ENCODE data around the gene IGSF8. TPM values are rescaled to one million over a fixed set of nuclear protein-coding genes. Genes with fewer than 3 reads are reported as not detected.
A peak's percentile ranks its signal among the peaks of the same experiment; 100 is the strongest.
"Not testable (repeated sequence)": the region's sequence is repeated elsewhere in the genome, so short reads cannot be mapped to it uniquely, and the experiment has no call there.

The IGSF8 gene
- total RNA-seq, 2 donors from 2014 or later = 34.5 to 35.9 TPM

- H3K4me3 ChIP-seq (ENCODE audit: low read length) = no peak overlapping the region
- H3K4me1 Mint-ChIP-seq = peaks cover 67% of the 10 kb centered on the region
- no peaks in the 10 kb centered on the region for H3K36me3 ChIP-seq (ENCODE audit: control insufficient read depth, insufficient read depth, low read length)
- no peak overlapping the region for H3K9ac ChIP-seq (ENCODE audit: extremely low read depth, low read length, poor library complexity, severe bottlenecking)
- peak; percentile 58 for TF ChIP-seq CTCF (conservative IDR thresholded peaks at IDR 0.05)
- peak; percentile 68 for DNase-seq
- peaks cover 40% of the 10 kb centered on the region for H3K4me1 ChIP-seq (ENCODE audit: control insufficient read depth, insufficient read depth, low read length)
- H3K9me3 Mint-ChIP-seq = no peaks in the 10 kb centered on the region
- no peaks in the 10 kb centered on the region for H3K9me3 ChIP-seq (ENCODE audit: control insufficient read depth, low read length)
- H3K27ac Mint-ChIP-seq = peak overlapping the region; percentile 31
- no peak overlapping the region for H3K4me3 Mint-ChIP-seq
- H3K27me3 ChIP-seq (ENCODE audit: control insufficient read depth, insufficient read depth, low read length, poor library complexity, severe bottlenecking) = no peaks in the 10 kb centered on the region
- H3K27me3 Mint-ChIP-seq (ENCODE audit: insufficient read depth) = peaks cover 5% of the 10 kb centered on the region
- H3K27ac ChIP-seq (ENCODE audit: low read depth, low read length) = no peak overlapping the region
- 83 to 90% methylated on average over 2 to 8 of the region's 8 CpGs for WGBS, 2 experiments (ENCODE audit: insufficient coverage in 1 of 2, insufficient read length in 1 of 2)
- no peaks in the 10 kb centered on the region for H3K36me3 Mint-ChIP-seq (ENCODE audit: low read depth)
Measured at GRCh38 chr1:160113407-160113806, 15.0 kb upstream of the IGSF8 start.

GRCh38 chr1:160112357-160112756 is 13.9 kb upstream of the IGSF8 start:
- no peaks in the 10 kb centered on the region for H3K36me3 Mint-ChIP-seq (ENCODE audit: low read depth)
- peaks cover 30% of the 10 kb centered on the region for H3K4me1 ChIP-seq (ENCODE audit: control insufficient read depth, insufficient read depth, low read length)
- H3K9me3 Mint-ChIP-seq = no peaks in the 10 kb centered on the region
- no peak overlapping the region for H3K27ac Mint-ChIP-seq
- 93 to 96% methylated on average over 10 to 12 of the region's 12 CpGs for WGBS, 2 experiments (ENCODE audit: insufficient coverage in 1 of 2, insufficient read length in 1 of 2)
- no peak overlapping the region for H3K27ac ChIP-seq (ENCODE audit: low read depth, low read length)
- no peaks in the 10 kb centered on the region for H3K9me3 ChIP-seq (ENCODE audit: control insufficient read depth, low read length)
- H3K9ac ChIP-seq (ENCODE audit: extremely low read depth, low read length, poor library complexity, severe bottlenecking) = no peak overlapping the region
- H3K27me3 Mint-ChIP-seq (ENCODE audit: insufficient read depth) = peaks cover 5% of the 10 kb centered on the region
- TF ChIP-seq CTCF (conservative IDR thresholded peaks at IDR 0.05) = no peak
- H3K4me3 ChIP-seq (ENCODE audit: low read length) = no peak overlapping the region
- no peaks in the 10 kb centered on the region for H3K27me3 ChIP-seq (ENCODE audit: control insufficient read depth, insufficient read depth, low read length, poor library complexity, severe bottlenecking)
- H3K4me3 Mint-ChIP-seq = no peak overlapping the region
- no peaks in the 10 kb centered on the region for H3K36me3 ChIP-seq (ENCODE audit: control insufficient read depth, insufficient read depth, low read length)
- H3K4me1 Mint-ChIP-seq = peaks cover 60% of the 10 kb centered on the region
- DNase-seq = no peak

GRCh38 chr1:160111462-160111861 is 13.0 kb upstream of the IGSF8 start:
- not testable (repeated sequence) for H3K9me3 ChIP-seq (ENCODE audit: control insufficient read depth, low read length); H3K4me3 Mint-ChIP-seq; H3K9ac ChIP-seq (ENCODE audit: extremely low read depth, low read length, poor library complexity, severe bottlenecking); DNase-seq; H3K4me3 ChIP-seq (ENCODE audit: low read length); H3K27ac ChIP-seq (ENCODE audit: low read depth, low read length); H3K36me3 ChIP-seq (ENCODE audit: control insufficient read depth, insufficient read depth, low read length); H3K36me3 Mint-ChIP-seq (ENCODE audit: low read depth); H3K27me3 Mint-ChIP-seq (ENCODE audit: insufficient read depth); H3K27ac Mint-ChIP-seq; H3K9me3 Mint-ChIP-seq; H3K27me3 ChIP-seq (ENCODE audit: control insufficient read depth, insufficient read depth, low read length, poor library complexity, severe bottlenecking)
- H3K4me1 ChIP-seq (ENCODE audit: control insufficient read depth, insufficient read depth, low read length) = peaks cover 27% of the 10 kb centered on the region
- WGBS, 2 experiments (ENCODE audit: insufficient coverage in 1 of 2, insufficient read length in 1 of 2) = 92 to 94% methylated on average over 7 to 10 of the region's 10 CpGs
- H3K4me1 Mint-ChIP-seq = peaks cover 55% of the 10 kb centered on the region

- DNase-seq = no peak
- H3K9me3 ChIP-seq (ENCODE audit: control insufficient read depth, low read length) = no peaks in the 10 kb centered on the region
- H3K36me3 ChIP-seq (ENCODE audit: control insufficient read depth, insufficient read depth, low read length) = no peaks in the 10 kb centered on the region
- no peak for TF ChIP-seq CTCF (conservative IDR thresholded peaks at IDR 0.05)
- H3K4me3 Mint-ChIP-seq = no peak overlapping the region
- WGBS, 2 experiments (ENCODE audit: insufficient coverage in 1 of 2, insufficient read length in 1 of 2) = 67 to 75% methylated on average over 1 to 4 of the region's 4 CpGs
- H3K27me3 Mint-ChIP-seq (ENCODE audit: insufficient read depth) = no peaks in the 10 kb centered on the region
- H3K36me3 Mint-ChIP-seq (ENCODE audit: low read depth) = no peaks in the 10 kb centered on the region
- peak overlapping the region; percentile 31 for H3K27ac Mint-ChIP-seq
- H3K27ac ChIP-seq (ENCODE audit: low read depth, low read length) = peak overlapping the region; percentile 57
- H3K9ac ChIP-seq (ENCODE audit: extremely low read depth, low read length, poor library complexity, severe bottlenecking) = no peak overlapping the region
- H3K9me3 Mint-ChIP-seq = no peaks in the 10 kb centered on the region
- H3K4me1 Mint-ChIP-seq = peaks cover 40% of the 10 kb centered on the region
- H3K4me3 ChIP-seq (ENCODE audit: low read length) = no peak overlapping the region
- H3K4me1 ChIP-seq (ENCODE audit: control insufficient read depth, insufficient read depth, low read length) = peaks cover 20% of the 10 kb centered on the region
- no peaks in the 10 kb centered on the region for H3K27me3 ChIP-seq (ENCODE audit: control insufficient read depth, insufficient read depth, low read length, poor library complexity, severe bottlenecking)
Measured at GRCh38 chr1:160109686-160110085, 11.3 kb upstream of the IGSF8 start.

Measured in endodermal cell (in vitro differentiated cells).